ENCODE data around the gene SLC24A4.

GRCh38 chr14:92471919-92472318, 149.0 kb downstream of the SLC24A4 start:
- TF ChIP-seq, protein P1, sequence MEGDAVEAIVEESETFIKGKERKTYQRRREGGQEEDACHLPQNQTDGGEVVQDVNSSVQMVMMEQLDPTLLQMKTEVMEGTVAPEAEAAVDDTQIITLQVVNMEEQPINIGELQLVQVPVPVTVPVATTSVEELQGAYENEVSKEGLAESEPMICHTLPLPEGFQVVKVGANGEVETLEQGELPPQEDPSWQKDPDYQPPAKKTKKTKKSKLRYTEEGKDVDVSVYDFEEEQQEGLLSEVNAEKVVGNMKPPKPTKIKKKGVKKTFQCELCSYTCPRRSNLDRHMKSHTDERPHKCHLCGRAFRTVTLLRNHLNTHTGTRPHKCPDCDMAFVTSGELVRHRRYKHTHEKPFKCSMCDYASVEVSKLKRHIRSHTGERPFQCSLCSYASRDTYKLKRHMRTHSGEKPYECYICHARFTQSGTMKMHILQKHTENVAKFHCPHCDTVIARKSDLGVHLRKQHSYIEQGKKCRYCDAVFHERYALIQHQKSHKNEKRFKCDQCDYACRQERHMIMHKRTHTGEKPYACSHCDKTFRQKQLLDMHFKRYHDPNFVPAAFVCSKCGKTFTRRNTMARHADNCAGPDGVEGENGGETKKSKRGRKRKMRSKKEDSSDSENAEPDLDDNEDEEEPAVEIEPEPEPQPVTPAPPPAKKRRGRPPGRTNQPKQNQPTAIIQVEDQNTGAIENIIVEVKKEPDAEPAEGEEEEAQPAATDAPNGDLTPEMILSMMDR (IDR thresholded peaks at IDR 0.05), result no peak
- no peak for TF ChIP-seq POLR2A (IDR thresholded peaks at IDR 0.05)

All from testis (tissue), 2 donors.